ENCODE results near the gene MFF. TPM values are rescaled to one million over a fixed set of nuclear protein-coding genes. Genes with fewer than 3 reads are reported as not detected.

Gene MFF
- polyA plus RNA-seq, 1 of the 3 experiments (the other 2 are of a cell fraction), result 51.0 TPM

DNA sequence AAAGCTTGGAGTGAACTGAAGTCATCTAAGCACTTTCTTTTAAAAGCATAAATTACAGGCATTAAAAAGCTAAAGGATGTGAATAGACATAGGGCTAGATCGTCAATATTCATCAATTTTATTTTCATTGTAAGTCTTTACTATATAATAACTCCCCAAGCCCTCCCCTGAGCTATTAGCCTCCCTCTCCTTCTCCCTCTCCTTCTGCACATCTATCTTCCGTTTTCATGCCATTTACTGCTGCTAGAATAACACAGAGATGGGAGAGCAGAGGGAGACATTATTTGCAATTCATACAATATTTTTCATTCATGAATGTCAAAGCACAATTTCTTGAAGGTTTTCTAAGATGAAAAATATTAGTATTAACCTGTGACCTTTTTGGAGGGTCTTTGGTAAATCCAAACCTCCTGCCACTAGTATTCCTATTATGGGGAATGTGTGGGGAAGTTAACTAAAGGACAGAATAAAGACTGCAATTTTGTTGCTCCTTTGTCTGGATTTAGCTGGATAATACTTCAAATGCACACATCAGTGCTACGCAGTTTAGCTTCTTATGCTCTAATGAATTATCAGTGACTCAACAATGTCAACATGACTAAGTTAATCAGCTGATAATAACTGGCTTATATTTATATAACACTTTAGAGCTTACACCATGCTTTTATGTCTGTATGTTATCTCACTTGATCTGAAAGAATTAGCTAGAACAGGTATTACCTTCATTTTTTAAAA lies 28.2 kb upstream of the MFF start:
- WGBS (ENCODE audit: low lambda C conversion rate), result 46% methylated on average over 3 of the region's 3 CpGs

DNA sequence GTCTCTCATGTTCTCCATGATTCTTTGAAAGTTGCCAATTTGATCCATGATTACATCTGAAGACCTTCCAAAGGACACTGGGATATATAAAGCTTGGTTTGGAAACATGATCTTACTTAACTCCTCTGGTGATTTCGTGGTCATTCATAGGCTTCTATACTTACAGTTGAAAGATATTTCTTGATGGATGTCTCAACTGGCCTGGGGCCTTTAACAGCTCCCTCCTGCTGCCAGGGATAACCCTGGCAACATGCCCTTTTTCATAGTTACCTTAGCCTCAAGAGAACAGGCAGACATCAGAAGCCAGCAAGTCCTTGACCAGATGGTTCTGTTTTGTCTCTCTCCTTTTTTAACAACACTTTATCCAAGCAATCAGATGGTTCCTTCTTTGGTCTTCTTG lies 23.5 kb upstream of the MFF start:
- TF ChIP-seq EP300 (IDR thresholded peaks at IDR 0.05; ENCODE audit: borderline replicate concordance in 1 of 2, low read depth in 1 of 2, low read length in 1 of 2) (no peak), TCF12 (IDR thresholded peaks at IDR 0.05) (no peak), GABPA (IDR thresholded peaks at IDR 0.05; ENCODE audit: low read depth) (no peak), JUND (IDR thresholded peaks at IDR 0.05) (no peak), SIN3A (IDR thresholded peaks at IDR 0.05; ENCODE audit: borderline replicate concordance, low read depth, low read length) (no peak), FOXJ3 (CRISPR knock-in tag; IDR thresholded peaks at IDR 0.05) (no peak), YY1 (IDR thresholded peaks at IDR 0.05; ENCODE audit: low read depth) (no peak), SMC3 (IDR thresholded peaks at IDR 0.05; ENCODE audit: low read depth, low read length) (no peak), RCOR1 (IDR thresholded peaks at IDR 0.05; ENCODE audit: low read length) (no peak), TEAD4 (IDR thresholded peaks at IDR 0.05; ENCODE audit: borderline replicate concordance, insufficient read depth) (no peak)
- TF ChIP-seq, protein P1, sequence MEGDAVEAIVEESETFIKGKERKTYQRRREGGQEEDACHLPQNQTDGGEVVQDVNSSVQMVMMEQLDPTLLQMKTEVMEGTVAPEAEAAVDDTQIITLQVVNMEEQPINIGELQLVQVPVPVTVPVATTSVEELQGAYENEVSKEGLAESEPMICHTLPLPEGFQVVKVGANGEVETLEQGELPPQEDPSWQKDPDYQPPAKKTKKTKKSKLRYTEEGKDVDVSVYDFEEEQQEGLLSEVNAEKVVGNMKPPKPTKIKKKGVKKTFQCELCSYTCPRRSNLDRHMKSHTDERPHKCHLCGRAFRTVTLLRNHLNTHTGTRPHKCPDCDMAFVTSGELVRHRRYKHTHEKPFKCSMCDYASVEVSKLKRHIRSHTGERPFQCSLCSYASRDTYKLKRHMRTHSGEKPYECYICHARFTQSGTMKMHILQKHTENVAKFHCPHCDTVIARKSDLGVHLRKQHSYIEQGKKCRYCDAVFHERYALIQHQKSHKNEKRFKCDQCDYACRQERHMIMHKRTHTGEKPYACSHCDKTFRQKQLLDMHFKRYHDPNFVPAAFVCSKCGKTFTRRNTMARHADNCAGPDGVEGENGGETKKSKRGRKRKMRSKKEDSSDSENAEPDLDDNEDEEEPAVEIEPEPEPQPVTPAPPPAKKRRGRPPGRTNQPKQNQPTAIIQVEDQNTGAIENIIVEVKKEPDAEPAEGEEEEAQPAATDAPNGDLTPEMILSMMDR (IDR thresholded peaks at IDR 0.05), result no peak
- TF ChIP-seq, protein P2, sequence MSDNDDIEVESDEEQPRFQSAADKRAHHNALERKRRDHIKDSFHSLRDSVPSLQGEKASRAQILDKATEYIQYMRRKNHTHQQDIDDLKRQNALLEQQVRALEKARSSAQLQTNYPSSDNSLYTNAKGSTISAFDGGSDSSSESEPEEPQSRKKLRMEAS (IDR thresholded peaks at IDR 0.05; ENCODE audit: low read depth), result no peak
- TF ChIP-seq, protein P3, sequence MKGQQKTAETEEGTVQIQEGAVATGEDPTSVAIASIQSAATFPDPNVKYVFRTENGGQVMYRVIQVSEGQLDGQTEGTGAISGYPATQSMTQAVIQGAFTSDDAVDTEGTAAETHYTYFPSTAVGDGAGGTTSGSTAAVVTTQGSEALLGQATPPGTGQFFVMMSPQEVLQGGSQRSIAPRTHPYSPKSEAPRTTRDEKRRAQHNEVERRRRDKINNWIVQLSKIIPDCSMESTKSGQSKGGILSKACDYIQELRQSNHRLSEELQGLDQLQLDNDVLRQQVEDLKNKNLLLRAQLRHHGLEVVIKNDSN (IDR thresholded peaks at IDR 0.05; ENCODE audit: borderline replicate concordance, low read depth), result no peak
- Histone ChIP-seq H2AFZ (ENCODE audit: low read depth) (no peak overlapping the region), H3K9me2 (no peaks in the 10 kb centered on the region), H4K20me1 (ENCODE audit: insufficient read depth) (no peaks in the 10 kb centered on the region), H3K9me3 (no peaks in the 10 kb centered on the region), H3K4me3 (ENCODE audit: low read depth in 2 of 2, low read length in 1 of 2) (no peak overlapping the region), H3K27ac (ENCODE audit: low read depth in 2 of 2, low read length in 1 of 2) (no peak overlapping the region), H3K27me3 (ENCODE audit: insufficient read depth) (no peaks in the 10 kb centered on the region), H3K4me1 (ENCODE audit: control insufficient read depth in 1 of 2, insufficient read depth in 2 of 2, low read depth in 1 of 2, low read length in 1 of 2) (no peaks in the 10 kb centered on the region), H3K4me2 (no peak overlapping the region), H3F3A (replicated peaks; ENCODE audit: insufficient read depth) (no peaks in the 10 kb centered on the region), H3K79me2 (ENCODE audit: insufficient read depth) (no peaks in the 10 kb centered on the region), H3K9ac (no peak overlapping the region), H3K36me3 (replicated peaks in 1 of 2; ENCODE audit: control insufficient read depth in 1 of 2, insufficient read depth in 2 of 2, low read length in 1 of 2) (no peaks in the 10 kb centered on the region)
- ChIA-PET CTCF (interaction anchor here (1.0 to 1.5 kb wide), 2 partner anchors 9 kb away, joined by 3 to 5 read pairs; no protein-coding TSS in a partner anchor), POLR2A (no interaction called here)
- no peak for DNase-seq
- WGBS (ENCODE audit: low lambda C conversion rate), result 0% methylated on average over 1 of the region's 1 CpG

More for the DNA sequence above, 28.2 kb upstream of the MFF start:
- Histone ChIP-seq H3K27me3 (ENCODE audit: insufficient read depth) (no peaks in the 10 kb centered on the region), H3F3A (replicated peaks; ENCODE audit: insufficient read depth) (no peaks in the 10 kb centered on the region), H3K4me1 (ENCODE audit: control insufficient read depth in 1 of 2, insufficient read depth in 2 of 2, low read depth in 1 of 2, low read length in 1 of 2) (no peaks in the 10 kb centered on the region), H3K4me3 (ENCODE audit: low read depth in 2 of 2, low read length in 1 of 2) (no peak overlapping the region), H3K4me2 (no peak overlapping the region), H2AFZ (ENCODE audit: low read depth) (no peak overlapping the region), H3K9ac (no peak overlapping the region), H3K36me3 (replicated peaks in 1 of 2; ENCODE audit: control insufficient read depth in 1 of 2, insufficient read depth in 2 of 2, low read length in 1 of 2) (no peaks in the 10 kb centered on the region), H3K9me3 (no peaks in the 10 kb centered on the region), H3K27ac (ENCODE audit: low read depth in 2 of 2, low read length in 1 of 2) (no peak overlapping the region), H3K9me2 (no peaks in the 10 kb centered on the region), H4K20me1 (ENCODE audit: insufficient read depth) (no peaks in the 10 kb centered on the region), H3K79me2 (ENCODE audit: insufficient read depth) (no peaks in the 10 kb centered on the region)
- ChIA-PET POLR2A (no interaction called here), CTCF (interaction anchor here (1.4 to 1.6 kb wide), 2 partner anchors 9 to 59 kb away, joined by 3 to 4 read pairs; no protein-coding TSS in a partner anchor)
- DNase-seq, result no peak
- TF ChIP-seq ELF1 (IDR thresholded peaks at IDR 0.05), result no peak
- no peak for TF ChIP-seq GABPA (IDR thresholded peaks at IDR 0.05; ENCODE audit: low read depth)
- no peak for TF ChIP-seq TCF12 (IDR thresholded peaks at IDR 0.05)
- TF ChIP-seq RXRA (IDR thresholded peaks at IDR 0.05; ENCODE audit: borderline replicate concordance, low read depth), result no peak
- no peak for TF ChIP-seq MEF2A (IDR thresholded peaks at IDR 0.05; ENCODE audit: borderline replicate concordance, low read depth)
- TF ChIP-seq RCOR1 (IDR thresholded peaks at IDR 0.05; ENCODE audit: low read length), result no peak
- TF ChIP-seq CHD2 (IDR thresholded peaks at IDR 0.05; ENCODE audit: low read length, partially characterized antibody), result no peak
- TF ChIP-seq, protein P2 (IDR thresholded peaks at IDR 0.05; ENCODE audit: low read depth), result no peak
- no peak for TF ChIP-seq EZH2phosphoT487 (IDR thresholded peaks at IDR 0.05; ENCODE audit: borderline replicate concordance, low read depth)
